Choroid plexus epithelial cell (primary cell): ENCODE data around the gene CAMK1D.
A peak's percentile ranks its signal among the peaks of the same experiment; 100 is the strongest.

Experiments
- DNase-seq: peaks from one replicate; pipeline ENCODE4 v3.0.0-alpha.2; 2010; ENCODE audit warnings: low read depth
- H3K4me3 ChIP-seq: 2 replicates; pipeline ENCODE4 v1.5.1; 2011; ENCODE audit warnings: low read depth, mild to moderate bottlenecking, control low read depth, low read length, moderate library complexity
- CTCF ChIP-seq: conservative IDR thresholded peaks from 2 replicates; pipeline ENCODE4 v1.5.1; 2011; ENCODE audit warnings: low read depth, mild to moderate bottlenecking, control low read depth, inconsistent platforms, low read length, moderate library complexity

Gene CAMK1D

GRCh38 chr10:12631787-12632562 is 282.6 kb downstream of the CAMK1D start:
- no peak overlapping the region for H3K4me3 ChIP-seq
- TF ChIP-seq CTCF = no peak
- DNase-seq = no peak

- H3K4me3 ChIP-seq = no peak overlapping the region
- peak; percentile 1 for TF ChIP-seq CTCF
- DNase-seq = no peak
Observed at GRCh38 chr10:12633776-12634620, 284.7 kb downstream of the CAMK1D start.

GRCh38 chr10:12634621-12634931 is 285.2 kb downstream of the CAMK1D start:
- TF ChIP-seq CTCF = no peak
- no peak for DNase-seq

GRCh38 chr10:12635127-12635541 is 285.8 kb downstream of the CAMK1D start:
- DNase-seq = peak; percentile 72

More at GRCh38 chr10:12634621-12634931, 285.2 kb downstream of the CAMK1D start:
- H3K4me3 ChIP-seq = no peak overlapping the region

GRCh38 chr10:12636571-12636970 is 287.2 kb downstream of the CAMK1D start:
- no peak for TF ChIP-seq CTCF
- H3K4me3 ChIP-seq = no peak overlapping the region
- no peak for DNase-seq

More at GRCh38 chr10:12635127-12635541, 285.8 kb downstream of the CAMK1D start:
- H3K4me3 ChIP-seq = no peak overlapping the region
- no peak for TF ChIP-seq CTCF

GRCh38 chr10:12637649-12638048 is 288.3 kb downstream of the CAMK1D start:
- no peak overlapping the region for H3K4me3 ChIP-seq
- DNase-seq = no peak
- TF ChIP-seq CTCF = no peak
